Fibroblast of the aortic adventitia (primary cell): ENCODE results near the gene PGP. TPM values are rescaled to one million over a fixed set of nuclear protein-coding genes. Genes with fewer than 3 reads are reported as not detected.

Experiments used
- DNase-seq: peaks from one replicate; pipeline ENCODE4 v3.0.0-alpha.2; 2010; ENCODE audit warnings: low read depth
- H3K4me3 ChIP-seq: 2 replicates; pipeline ENCODE4 v1.5.1; 2011; ENCODE audit warnings: low read depth, mild to moderate bottlenecking, control low read depth, low read length, moderate library complexity
- total RNA-seq: library from RNA; depleted of rRNA; stranded (reverse); fragments of >200 nt; gene quantifications from 2 replicates; pipeline ENCODE4 v1.2.3, GENCODE V29; 2012; ENCODE audit warnings: low replicate concordance
- TF ChIP-seq, protein P1 (sequence below): IDR thresholded peaks from 2 replicates; pipeline ENCODE4 v1.5.1; 2011; ENCODE audit warnings: mild to moderate bottlenecking, low read length, control low read depth, inconsistent platforms; ENCODE audit not compliant: insufficient read depth

PGP gene
- total RNA-seq, 1 donor = 11.3 TPM

DNA sequence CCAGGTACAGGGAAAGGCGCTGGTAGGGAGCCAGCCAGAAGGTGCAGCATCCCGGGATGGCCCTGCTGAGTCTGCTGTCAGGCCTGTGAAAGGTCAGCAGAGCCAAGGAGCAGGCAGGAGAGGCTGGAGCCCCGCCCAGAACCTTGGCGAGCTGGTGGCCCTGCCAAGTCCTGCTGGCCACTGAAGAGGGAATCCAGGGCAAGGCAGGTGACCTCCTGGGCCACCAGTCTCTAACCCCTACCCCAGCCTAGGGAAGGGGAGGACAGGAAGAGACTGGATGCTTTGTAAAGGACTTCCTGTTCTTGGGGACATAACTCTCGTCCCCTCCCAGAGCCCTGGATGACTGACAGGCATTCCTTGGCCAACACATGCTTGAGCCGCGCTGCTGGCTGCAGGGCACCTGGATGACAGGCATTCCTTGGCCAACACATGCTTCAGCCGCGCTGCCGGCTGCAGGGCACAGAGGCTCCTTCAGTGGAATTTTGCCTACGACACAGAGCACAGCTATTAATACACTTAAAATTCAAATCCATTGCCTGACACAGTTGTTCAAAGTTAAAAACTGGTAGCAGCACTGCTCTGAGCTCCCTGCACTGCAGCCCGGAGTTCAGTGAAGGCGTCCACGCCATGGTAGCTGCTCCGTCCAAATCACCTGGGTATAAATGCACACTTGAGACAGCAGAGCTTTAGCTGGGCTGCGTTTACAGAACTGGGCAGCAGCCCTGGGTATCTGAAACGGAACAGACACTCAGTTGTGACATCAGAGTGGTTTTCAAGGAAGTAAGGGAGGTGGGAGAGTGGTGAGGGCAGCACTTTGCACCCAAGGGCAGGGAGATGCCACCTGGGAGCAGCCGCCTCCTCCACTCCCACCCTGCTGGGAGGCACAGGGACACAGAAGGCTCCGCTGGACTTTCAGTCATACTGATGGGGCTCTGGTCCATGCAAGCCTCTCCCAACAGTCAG is 2.0 kb downstream of the PGP start:
- no peak for DNase-seq
- TF ChIP-seq, protein P1, sequence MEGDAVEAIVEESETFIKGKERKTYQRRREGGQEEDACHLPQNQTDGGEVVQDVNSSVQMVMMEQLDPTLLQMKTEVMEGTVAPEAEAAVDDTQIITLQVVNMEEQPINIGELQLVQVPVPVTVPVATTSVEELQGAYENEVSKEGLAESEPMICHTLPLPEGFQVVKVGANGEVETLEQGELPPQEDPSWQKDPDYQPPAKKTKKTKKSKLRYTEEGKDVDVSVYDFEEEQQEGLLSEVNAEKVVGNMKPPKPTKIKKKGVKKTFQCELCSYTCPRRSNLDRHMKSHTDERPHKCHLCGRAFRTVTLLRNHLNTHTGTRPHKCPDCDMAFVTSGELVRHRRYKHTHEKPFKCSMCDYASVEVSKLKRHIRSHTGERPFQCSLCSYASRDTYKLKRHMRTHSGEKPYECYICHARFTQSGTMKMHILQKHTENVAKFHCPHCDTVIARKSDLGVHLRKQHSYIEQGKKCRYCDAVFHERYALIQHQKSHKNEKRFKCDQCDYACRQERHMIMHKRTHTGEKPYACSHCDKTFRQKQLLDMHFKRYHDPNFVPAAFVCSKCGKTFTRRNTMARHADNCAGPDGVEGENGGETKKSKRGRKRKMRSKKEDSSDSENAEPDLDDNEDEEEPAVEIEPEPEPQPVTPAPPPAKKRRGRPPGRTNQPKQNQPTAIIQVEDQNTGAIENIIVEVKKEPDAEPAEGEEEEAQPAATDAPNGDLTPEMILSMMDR = no peak
- peak overlapping the region; percentile 74 for H3K4me3 ChIP-seq

DNA sequence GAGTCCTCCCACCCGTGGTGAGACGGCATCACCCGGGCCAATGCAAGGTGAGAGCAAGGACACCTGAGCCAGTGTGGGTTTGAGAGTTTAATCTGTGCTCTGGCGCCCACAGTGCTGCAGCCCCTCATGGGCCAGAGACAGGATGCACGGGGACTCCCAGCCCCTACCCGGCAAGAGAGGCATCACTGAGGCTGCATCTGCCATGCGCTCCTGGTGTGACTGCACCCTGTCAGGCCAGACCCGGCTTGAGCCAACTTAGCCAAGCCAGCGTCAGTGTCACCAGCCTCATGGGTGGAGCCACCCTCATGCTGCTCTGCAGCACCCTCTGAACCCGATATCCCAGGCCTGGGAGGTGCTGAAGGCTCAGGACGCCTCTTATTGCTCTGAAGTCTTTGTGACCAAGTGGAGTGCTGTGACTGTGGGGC is 2.7 kb downstream of the PGP start:
- TF ChIP-seq, protein P1 = no peak
- no peak for DNase-seq
- no peak overlapping the region for H3K4me3 ChIP-seq

DNA sequence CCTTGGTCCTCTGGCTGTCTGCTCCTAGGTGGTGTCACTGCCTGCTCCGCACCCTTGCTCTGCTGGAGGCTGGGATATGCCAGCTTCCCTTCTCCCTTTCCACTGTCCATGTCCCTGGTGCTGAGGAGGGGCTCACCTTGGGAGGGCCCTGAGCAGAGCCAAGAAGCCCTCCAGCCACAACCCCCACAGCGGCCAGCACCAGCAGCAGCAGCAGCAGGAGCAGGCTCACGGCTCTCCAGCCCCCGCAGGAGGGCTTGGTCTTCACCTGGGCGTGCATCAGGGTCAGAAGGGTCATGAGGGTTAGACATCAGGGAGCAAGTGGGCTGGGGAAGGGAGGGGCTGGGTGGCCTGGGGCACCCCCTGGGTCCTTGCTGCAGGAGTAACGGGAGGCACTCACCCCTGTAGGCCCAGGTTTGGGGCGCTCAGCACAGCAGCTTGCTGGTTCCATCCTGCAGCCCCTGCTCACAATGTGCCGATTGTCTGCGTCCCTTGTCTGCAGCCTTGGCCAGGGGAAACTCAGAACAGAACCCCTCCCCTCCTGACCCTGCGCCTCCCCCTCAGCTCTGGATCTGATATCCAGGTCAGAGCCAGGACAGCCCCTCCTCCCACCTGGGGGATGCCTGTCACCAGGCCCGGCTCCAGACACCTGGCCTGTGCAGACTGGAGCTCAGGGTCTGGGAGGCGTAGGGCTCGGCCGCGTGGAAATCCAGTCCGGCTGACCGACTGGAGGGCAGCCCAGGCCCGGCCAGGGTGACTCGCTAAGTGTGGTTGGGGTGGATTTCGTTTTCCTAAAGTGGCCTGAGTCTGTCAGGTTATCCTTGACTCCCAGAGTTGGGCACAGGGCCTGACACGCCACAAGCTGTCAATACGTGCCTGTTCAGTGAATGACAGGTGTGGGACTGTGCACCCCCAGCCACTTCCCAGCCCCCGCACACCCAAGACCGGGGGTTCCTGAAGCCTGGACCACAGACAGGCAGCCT is 4.0 kb downstream of the PGP start, which contains the start of gene BRICD5:
Gene BRICD5, minus strand, starts transcription at position 478 of the 980 bp plus-strand sequence. Its CDS starts 30 bp downstream, at position 448.
- TF ChIP-seq, protein P1 = no peak
- no peak within 1 kb of the TSS for H3K4me3 ChIP-seq
- no peak for DNase-seq

DNA sequence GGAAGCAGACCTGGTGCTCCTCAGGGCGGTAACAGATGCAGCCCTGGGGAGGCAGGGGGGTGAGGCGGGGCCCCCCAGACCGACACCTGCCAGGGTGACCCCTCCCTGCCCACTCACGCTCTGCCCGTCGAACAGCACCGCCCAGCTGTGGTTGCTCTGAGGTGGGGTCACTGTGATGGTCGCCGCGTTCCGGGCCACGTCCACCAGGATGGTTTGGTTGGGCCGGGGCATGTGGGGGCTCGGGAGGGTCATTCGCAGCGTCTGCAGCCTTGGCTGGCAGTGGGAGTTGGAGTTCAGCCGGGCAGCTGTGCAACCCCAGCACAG is 4.7 kb downstream of the PGP start:
- no peak overlapping the region for H3K4me3 ChIP-seq
- TF ChIP-seq, protein P1 = no peak
- DNase-seq = no peak

DNA sequence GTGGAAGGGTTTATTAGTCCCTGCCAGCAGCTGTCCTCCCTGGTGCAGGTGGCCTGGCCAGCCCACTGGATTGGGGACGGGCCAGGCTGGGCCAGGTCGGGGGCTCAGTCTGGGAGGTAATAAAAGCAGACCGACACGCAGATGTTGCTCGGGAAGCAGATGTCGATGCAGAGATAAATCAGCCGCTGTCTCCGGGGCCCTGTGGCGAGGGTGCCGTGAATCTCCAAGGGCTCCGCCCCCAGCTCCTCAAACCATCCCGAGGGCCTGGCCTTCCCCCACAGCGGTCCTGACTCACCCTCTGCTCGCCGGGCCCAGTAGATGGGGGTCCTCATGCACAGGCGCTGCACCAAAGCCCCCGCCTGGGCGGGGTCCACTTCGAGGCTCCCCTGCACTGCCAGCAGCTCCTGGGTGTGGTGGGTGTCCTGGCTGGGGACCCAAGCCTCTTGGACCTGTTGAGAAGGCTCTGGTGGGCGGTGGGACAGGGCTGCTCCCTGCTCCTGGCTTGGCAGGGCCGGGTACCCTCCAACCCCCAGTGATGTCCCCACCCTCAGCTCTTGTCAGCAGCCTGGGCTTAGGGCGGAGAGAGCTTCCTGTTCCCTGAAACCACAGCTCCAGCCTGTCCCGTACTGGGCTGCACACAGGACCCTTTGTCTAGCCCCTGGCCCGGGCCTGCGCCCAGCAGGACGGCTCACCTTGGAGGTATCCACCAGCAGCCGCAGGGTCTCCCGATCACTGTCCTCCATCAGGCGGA is 5.2 kb downstream of the PGP start:
- DNase-seq = no peak
- H3K4me3 ChIP-seq = no peak overlapping the region
- TF ChIP-seq, protein P1 = no peak

DNA sequence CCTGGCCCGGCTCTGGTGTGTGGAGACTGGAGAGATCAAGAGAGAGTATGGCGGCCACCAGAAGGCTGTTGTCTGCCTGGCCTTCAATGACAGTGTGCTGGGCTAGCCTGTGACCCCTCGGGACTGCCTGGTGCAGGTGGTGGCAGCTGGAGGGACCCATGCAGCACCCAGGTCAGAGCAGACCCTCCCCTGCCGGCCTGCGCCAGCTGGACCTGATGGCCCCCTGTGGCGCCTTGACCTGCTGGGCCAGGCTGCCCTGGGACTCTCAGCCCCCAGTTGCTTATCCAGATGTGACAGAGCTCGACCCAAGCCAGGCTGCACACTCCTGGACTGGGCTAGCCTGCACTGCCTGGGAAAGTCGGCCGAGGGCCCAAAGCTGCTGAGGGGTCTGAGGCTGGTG is 5.9 kb downstream of the PGP start:
- TF ChIP-seq, protein P1 = no peak
- H3K4me3 ChIP-seq = no peak overlapping the region
- DNase-seq = no peak
